Activated T-cell treated with anti-CD3 and anti-CD28 coated beads for 1 hour (primary cell): ENCODE results near the gene COL23A1.
"Not testable (repeated sequence)": the region's sequence is repeated elsewhere in the genome, so short reads cannot be mapped to it uniquely, and the experiment has no call there.

Source experiments
- DNase-seq: peaks from one replicate; pipeline ENCODE4 v3.0.0-alpha.2; 2020; ENCODE audit warnings: low read depth

COL23A1 gene

GRCh38 chr5:178259623-178260536 is 330.3 kb downstream of the COL23A1 start:
- no peak for DNase-seq

DNA sequence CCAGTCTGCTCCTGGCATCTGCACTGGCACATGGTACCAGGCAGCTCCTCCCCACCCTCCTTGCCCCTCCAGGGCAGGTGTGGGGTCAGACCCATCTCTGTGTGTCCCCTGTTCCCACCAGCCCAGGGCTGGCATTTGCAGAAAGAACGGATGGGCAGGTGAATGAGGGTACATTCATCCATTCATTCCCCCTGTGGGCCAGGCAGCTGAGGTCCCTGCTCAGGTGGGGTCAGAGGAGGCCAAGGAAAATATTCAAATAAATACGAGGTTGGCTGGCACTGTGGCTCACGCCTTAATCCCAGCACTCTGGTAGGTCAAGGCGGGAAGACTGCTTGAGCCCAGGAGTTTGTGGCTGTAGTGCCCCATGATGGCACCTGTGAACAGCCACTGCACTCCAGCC is 332.5 kb downstream of the COL23A1 start:
- DNase-seq, result no peak

GRCh38 chr5:178256746-178257145 is 333.4 kb downstream of the COL23A1 start:
- DNase-seq, result no peak

DNA sequence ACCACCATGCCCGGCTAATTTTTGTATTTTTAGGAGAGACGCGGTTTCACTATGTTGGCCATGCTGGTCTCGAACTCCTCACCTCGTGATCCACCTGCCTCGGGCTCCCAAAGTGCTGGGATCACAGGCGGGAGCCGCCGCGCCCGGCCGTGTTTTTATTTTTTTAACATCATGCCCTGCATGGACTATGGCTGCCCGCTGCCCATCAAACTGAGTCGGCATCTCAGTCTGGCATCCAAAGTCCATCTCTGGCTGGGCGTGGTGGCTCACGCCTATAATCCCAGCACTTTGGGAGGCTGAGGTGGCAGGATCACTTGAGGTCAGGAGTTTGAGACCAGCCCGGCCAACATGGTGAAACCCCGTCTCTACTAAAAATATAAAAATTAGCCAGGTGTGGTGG is 336.6 kb downstream of the COL23A1 start:
- DNase-seq, result not testable (repeated sequence)

DNA sequence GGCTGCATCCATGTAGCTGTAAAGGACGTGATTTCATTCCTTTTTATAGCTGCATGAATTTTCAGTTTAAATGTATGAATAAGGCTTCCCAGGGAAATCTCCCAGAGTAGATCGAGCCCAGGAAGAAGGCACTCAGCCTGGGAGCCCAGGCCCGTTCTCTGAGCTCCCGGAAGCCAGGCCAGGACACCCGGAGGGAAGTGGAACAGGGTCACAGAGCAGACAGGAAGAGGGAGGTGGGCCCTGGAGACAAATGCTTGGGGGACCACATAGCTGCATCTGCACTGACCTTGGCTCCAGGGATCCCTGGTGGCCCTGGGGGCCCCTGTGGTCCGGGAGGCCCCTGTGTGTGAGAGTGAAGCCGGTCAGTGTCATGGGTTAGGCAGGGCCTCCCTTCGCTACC is 337.9 kb downstream of the COL23A1 start:
- DNase-seq, result no peak

DNA sequence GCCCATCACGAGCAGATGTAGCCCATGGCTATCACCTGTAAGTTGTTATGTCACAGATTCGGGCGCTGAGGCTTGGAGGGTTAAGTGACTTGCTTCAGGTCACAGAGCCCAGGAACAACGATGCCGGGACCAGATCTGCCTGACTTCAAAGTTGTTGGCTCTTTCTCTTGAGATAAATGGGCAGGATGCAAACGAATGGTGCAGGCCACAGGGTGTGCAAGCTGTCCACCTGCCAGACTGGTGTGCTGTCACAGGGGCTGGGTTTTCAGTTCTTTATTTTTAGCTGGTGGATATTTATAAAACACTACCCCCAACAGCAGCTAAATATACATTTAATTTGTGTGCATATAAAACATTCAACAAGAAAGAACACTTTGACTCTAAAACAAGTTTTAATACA is 339.9 kb downstream of the COL23A1 start:
- no peak for DNase-seq

DNA sequence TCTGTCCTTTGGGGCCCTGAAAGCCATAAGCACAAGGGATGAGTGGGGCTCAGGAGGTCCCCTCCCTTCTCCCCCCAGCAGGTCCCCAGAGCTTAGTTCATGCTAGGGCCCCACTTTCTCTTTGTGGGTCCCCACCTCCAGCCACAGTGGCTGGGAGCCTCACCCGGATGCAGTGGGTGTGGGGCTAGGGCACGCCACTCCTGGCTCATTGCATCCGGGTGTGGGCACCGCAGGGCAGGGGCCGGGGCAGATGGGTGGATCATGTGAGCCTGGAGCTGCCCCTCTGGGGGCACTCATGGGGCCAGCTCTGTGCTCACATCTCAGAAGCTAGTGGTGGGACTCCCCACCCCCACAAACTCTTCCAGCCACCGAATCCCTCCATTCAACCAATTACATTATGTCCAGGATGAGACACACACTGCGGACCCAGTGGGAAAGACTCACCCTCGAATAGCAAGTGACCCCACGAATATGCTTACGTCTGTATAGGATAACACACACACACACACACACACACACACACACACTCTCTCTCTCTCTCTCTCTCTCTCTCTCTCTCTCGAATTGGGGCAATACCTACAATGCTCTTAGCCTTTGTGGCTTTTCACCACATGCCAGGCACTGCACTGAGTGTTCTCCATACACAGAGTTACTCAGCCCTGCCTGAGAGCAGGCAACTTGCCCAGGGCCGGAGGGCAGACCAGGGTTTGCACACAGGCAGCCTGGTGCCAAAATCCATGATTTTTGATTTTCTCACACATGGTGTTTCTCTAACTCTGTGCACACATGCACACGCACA is 340.8 kb downstream of the COL23A1 start:
- DNase-seq, result no peak

GRCh38 chr5:178248750-178249149 is 341.4 kb downstream of the COL23A1 start:
- no peak for DNase-seq

GRCh38 chr5:178247481-178248456 is 342.4 kb downstream of the COL23A1 start:
- DNase-seq, result no peak

GRCh38 chr5:178246624-178247279 is 343.4 kb downstream of the COL23A1 start:
- DNase-seq, result no peak

- DNase-seq, result no peak
These were observed 344.8 kb downstream of the COL23A1 start for GRCh38 chr5:178245389-178245788.

DNA sequence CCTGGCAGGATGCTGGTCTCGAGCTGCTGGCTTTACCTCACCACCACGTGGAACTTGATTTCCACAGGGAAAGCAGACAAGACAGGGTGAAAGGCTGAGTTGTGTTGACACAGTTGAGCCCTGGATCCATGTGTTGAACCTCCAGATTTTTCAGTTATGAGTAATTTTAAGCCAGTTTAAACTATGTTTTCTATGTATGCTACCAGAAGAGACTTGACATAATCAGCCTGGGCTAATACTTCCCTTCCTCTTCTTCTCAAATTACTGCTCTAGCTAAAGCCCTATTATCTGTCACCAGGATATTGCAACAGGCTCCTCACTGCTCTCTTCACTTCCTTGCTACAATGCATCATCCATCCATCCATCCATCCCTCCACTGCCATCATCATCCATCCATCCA is 345.6 kb downstream of the COL23A1 start:
- no peak for DNase-seq

GRCh38 chr5:178242416-178242815 is 347.8 kb downstream of the COL23A1 start:
- DNase-seq, result no peak

GRCh38 chr5:178241688-178242231 is 348.4 kb downstream of the COL23A1 start:
- DNase-seq, result no peak

DNA sequence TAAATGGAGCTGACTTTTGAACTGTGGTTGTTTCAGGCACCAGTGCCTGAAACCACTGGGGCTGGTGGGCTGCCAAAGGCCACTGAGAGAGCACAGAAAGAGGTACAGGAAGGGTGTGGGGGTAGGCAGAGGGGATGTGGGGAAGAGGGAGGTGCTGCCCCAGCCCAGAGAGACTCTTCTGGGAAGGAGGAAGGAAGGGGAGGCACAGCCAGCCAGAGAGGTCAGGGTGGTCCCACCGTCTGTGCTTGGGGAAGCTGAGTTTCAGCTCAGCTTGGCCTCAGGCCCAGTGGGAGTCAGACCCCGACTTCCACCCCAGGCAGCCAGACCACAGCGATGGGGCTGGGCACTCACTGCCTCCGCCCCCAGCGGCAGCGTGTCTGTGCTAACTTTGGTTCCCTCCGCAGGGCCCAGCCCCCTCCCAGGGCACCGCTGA is 348.9 kb downstream of the COL23A1 start:
- DNase-seq, result no peak

DNA sequence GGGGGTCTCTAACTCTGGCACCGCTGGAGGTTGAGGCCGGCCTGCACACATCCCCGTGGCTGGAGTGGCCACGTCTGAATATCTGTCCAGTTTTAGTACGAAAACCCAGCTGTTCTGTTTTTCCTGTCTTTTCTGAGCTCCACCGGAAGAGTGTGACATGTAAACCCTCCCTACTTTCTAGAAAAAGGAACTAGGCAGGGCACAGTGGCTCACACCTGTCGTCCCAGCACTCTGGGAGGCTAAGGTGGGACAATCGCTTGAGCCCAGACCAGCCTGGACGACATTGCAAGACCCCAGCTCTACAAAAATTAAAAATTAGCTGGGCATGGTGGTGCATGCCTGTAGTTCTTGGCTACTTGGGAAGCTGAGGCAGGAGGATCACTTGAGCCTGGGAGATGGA is 349.4 kb downstream of the COL23A1 start:
- DNase-seq, result no peak

GRCh38 chr5:178240341-178240741 is 349.9 kb downstream of the COL23A1 start:
- no peak for DNase-seq

DNA sequence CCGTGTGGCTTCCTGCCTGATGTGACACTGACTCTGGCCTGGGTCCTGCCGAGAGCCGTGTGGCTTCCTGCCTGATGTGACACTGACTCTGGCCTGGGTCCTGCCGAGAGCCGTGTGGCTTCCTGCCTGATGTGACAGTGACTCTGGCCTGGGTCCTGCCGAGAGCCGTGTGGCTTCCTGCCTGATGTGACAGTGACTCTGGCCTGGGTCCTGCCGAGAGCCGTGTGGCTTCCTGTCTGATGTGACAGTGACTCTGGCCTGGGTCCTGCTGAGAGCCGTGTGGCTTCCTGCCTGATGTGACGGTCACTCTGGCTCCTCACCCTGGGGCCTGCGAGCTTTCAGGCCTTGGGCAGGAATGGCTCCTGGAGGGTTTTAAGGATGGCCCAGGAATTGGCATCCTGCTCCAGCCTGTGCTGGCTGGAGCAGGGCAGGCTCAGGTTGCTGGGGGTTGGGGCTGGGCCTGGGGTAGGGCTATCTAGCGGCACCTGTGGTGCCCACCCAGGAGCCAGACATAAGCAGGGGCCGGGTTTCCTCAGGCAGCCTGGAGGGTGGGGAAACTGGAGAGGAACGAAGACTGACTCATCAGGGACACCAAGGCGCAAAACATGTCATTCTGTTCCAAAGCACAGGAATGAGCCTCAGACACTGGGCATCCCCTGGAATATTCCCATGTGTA is 350.4 kb downstream of the COL23A1 start:
- not testable (repeated sequence) for DNase-seq

- DNase-seq, result no peak
These were observed 351.2 kb downstream of the COL23A1 start for GRCh38 chr5:178238711-178239592.

GRCh38 chr5:178238313-178238635 is 351.9 kb downstream of the COL23A1 start:
- DNase-seq, result no peak
